AML-193 (cell line): ENCODE data around the gene ADAM17.
"Not testable (repeated sequence)": the region's sequence is repeated elsewhere in the genome, so short reads cannot be mapped to it uniquely, and the experiment has no call there.

Experiments
- DNase-seq, 2 experiments: peaks; one replicate each; lab custom pipeline; 2025; lab: John Stamatoyannopoulos, UW

ADAM17 gene

GRCh38 chr2:9555297-9556120, at the start of gene ADAM17:
TSS of gene ADAM17 (minus strand) at chr2:9555830. CDS start at chr2:9555605, 225 bp downstream.
- DNase-seq = peak; percentile 87 to 90

GRCh38 chr2:9602412-9602811, 46.8 kb upstream of the ADAM17 start:
- DNase-seq = no peak

GRCh38 chr2:9601397-9601796, 45.8 kb upstream of the ADAM17 start:
- DNase-seq = no peak

- no peak for DNase-seq
Measured at GRCh38 chr2:9599430-9599829, 43.8 kb upstream of the ADAM17 start.

GRCh38 chr2:9596621-9597311, 41.1 kb upstream of the ADAM17 start:
- no peak for DNase-seq

- no peak for DNase-seq
Measured at GRCh38 chr2:9595746-9596145, 40.1 kb upstream of the ADAM17 start.

GRCh38 chr2:9595256-9595655, 39.6 kb upstream of the ADAM17 start:
- not testable (repeated sequence) for DNase-seq

- DNase-seq = no peak
Measured at GRCh38 chr2:9594366-9595054, 38.9 kb upstream of the ADAM17 start.

GRCh38 chr2:9593925-9594324, 38.3 kb upstream of the ADAM17 start:
- no peak for DNase-seq

- DNase-seq = no peak
Measured at GRCh38 chr2:9592699-9593098, 37.1 kb upstream of the ADAM17 start.

GRCh38 chr2:9590641-9591040, 35.0 kb upstream of the ADAM17 start:
- DNase-seq = no peak

GRCh38 chr2:9586465-9586864, 30.8 kb upstream of the ADAM17 start:
- no peak for DNase-seq

GRCh38 chr2:9585486-9585885, 29.9 kb upstream of the ADAM17 start:
- DNase-seq = no peak

GRCh38 chr2:9584902-9585301, 29.3 kb upstream of the ADAM17 start:
- DNase-seq = not testable (repeated sequence)

- DNase-seq = no peak
Measured at GRCh38 chr2:9582624-9583023, 27.0 kb upstream of the ADAM17 start.

GRCh38 chr2:9578467-9579235, 23.0 kb upstream of the ADAM17 start:
- DNase-seq = no peak

GRCh38 chr2:9574331-9574730, 18.7 kb upstream of the ADAM17 start:
- DNase-seq = no peak

GRCh38 chr2:9573840-9574239, 18.2 kb upstream of the ADAM17 start:
- DNase-seq = no peak

GRCh38 chr2:9573013-9573720, 17.5 kb upstream of the ADAM17 start:
- no peak for DNase-seq

GRCh38 chr2:9570182-9571060, 14.8 kb upstream of the ADAM17 start:
- peak in 1 of 2 experiments; percentile 2 for DNase-seq
